HG03108 (cell line): ENCODE measurements around the gene NIT1.
A peak's percentile ranks its signal among the peaks of the same experiment; 100 is the strongest.

Source experiments
- ATAC-seq: cut with Tn5 transposase; IDR thresholded peaks from one replicate; pipeline ENCODE4 v1.9.1; 2021; ENCODE audit warnings: moderate library complexity; ENCODE audit not compliant: unreplicated experiment

Gene NIT1

GRCh38 chr1:161117759-161118581 lies at the start of gene NIT1, which contains the start of gene PFDN2:
NIT1 (plus strand) TSS chr1:161118105; CDS start chr1:161118177, 72 bp downstream.
PFDN2 (minus strand) TSS chr1:161118037; CDS start chr1:161118026, 11 bp downstream.
- ATAC-seq: peak; percentile 83

- ATAC-seq: peak; percentile 62
These were observed 49.3 kb upstream of the NIT1 start for GRCh38 chr1:161068306-161069234.

DNA sequence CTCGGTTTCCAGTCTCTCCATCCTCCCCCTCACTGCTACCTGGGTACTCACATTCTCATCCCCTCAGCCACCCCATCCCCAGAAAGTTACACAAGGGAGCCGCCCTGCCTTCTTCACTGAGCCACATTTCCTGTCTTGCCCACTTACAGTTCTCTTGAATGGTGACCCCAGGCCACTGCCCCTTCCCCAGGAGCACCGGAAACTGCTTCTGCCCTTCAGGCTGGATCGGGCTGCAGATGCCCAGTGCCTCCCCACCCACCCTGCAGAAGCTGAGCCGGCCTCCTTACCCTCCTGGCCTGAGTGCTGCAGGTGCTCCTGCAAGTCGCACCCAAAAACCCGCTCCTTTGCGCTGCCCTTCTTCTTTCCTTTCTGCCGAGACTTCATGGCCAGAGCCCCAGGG lies 48.7 kb upstream of the NIT1 start:
- no peak for ATAC-seq

- ATAC-seq: peak; percentile 81
These were observed 48.1 kb upstream of the NIT1 start, which contains the start of gene ARHGAP30 for GRCh38 chr1:161069731-161070270. ARHGAP30 (minus strand) TSS chr1:161069891; CDS start chr1:161069624, 267 bp downstream.

DNA sequence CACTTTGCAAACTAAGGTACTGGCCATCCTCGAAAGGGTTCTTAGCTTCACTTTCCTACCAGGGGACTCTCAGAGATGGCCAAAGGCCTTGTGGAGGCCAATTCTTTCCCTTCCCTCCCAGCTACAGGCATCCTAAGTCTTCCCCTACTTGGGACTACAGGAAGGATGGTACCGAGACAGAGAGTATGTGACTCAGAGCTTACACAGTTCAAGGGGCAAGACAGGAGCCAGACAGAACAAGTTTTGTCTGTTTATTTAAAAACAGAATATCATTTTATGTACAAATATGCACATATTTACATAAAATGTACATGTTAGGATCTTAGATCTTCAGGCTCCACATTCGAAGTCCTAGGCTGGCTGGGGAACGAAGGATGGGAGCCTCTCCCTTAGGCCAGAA lies 47.1 kb upstream of the NIT1 start:
- ATAC-seq: no peak

GRCh38 chr1:161071886-161072371 lies 46.0 kb upstream of the NIT1 start:
- ATAC-seq: no peak

DNA sequence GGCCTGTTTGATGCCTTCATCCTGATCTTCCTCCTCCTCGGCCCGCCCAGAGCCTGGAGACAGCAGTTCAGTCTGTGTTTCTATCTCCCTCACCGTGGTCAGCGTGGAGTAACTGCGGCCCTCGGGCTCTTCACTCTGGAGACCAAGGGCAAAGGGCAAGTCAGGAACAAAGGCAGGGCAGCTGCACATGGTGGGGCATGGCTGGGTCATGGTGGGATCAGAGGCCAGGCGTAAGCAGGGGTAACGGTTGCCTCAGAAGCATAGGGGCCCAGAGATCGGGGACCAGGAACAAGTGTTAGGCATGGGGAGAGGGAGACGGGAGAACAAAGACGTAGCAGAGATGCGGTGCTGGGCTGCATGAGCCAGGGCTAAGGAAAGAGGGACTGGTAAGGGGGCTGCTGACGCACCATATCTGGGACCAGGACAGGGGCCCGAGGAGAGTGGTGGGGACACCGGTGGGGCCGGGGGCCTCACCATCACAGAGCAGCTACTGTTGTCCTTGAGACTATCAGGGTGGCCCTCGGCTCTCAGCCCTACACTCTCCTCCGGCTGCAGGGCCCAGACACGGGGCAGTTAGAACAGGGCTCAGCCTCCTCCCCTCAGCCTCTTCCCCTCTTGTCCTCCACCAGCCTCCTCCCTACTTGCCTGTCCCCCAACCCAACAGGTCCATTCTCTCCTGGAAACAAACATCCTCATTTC lies 45.0 kb upstream of the NIT1 start:
- no peak for ATAC-seq

GRCh38 chr1:161073474-161074121 lies 44.3 kb upstream of the NIT1 start:
- no peak for ATAC-seq

DNA sequence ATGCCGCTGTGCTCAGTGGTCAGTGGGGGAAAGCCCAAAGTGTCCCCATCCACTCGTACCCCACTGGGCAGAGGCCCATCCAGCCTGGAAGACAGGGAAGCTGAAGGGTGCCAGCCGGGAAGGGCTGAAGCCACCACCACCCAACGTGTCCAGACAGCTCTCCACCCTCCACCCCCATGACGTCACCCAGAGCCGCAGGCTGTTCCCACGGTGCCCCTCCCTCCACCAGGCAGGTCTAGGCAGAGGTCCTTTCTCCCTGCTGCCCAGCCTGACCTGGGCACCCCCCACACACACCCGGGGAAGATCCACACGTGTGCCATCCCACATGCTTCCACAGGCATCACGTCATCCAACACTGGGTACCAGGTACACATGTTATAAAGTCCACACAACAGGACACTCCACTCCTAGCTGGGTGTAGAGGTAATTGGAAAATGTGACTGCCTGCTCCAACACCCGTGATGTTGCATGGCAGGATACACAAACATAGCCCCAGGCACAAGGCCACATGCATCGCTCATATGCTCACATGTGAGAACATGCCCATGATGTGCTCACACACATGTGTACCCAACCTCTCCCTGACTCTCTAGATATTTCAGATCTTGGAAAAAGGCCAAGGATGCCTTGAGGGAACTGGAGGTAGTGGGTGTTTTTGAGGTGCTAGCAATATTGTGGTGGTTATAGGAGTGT lies 43.1 kb upstream of the NIT1 start:
- ATAC-seq: no peak

GRCh38 chr1:161076410-161076809 lies 41.5 kb upstream of the NIT1 start:
- ATAC-seq: no peak

DNA sequence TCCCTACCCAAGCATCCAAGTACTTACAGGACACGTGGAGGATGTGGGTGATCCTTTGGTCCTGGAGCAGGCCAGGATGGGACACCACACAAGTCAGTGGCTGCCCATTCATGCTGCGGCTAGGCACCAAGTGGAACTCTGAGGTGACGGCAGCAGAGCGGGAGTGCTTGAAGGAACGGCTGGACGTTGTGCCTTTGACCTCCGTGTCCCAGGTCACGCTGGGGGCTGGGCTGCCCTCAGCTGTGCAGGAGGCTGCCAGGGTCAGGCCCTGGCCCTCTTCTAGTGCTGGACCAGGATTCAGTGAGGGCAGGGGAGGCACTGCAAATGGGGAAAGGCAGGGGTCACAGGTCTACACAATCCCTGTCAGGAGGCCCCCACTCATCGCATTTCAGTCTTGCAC lies 40.5 kb upstream of the NIT1 start:
- no peak for ATAC-seq

GRCh38 chr1:161079436-161080110 lies 38.3 kb upstream of the NIT1 start:
- ATAC-seq: no peak

DNA sequence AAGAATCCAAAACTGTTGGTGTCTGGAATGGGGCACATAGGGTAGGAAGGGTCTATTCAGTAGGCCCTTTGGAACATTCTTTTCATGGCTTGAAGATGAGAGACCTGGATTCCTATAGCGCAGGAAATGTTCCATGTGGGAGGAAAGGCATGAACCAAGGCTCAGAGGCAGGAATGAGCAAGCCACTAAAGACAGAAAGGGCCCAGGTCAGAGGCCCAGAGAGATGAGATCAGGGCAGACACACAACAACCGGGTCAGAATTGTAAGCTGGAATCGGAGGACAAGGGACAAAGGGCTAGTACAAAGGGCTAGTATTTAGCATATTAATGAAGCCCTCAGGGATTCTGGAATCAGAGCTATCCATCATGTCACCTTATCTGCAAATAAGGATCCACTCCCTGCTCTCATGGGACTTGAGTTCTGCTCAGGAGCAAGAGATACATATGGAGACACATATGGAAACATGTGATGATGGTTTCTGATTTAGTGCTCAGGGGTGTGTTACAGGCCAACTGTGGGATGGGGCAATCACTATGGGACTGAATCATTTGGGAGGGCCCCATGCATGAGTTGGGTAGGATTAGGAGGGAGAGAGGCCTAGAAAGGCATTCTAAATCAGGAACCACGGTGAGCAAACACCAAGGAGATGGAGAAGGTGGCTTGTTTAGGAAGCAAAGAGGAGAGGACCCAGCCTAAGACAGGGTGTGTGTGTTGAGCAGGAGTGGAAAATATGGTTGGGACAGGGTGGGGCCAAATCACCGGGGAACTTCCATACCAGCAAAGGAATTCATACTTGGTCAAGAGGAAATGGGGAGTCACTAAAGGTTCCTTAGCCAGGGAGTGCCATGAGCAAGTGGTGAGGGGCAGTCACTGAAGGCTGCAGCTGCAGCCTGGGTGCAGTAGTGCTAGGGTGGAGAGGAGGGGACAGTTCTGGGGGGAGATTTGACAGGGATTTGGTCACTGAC lies 37.2 kb upstream of the NIT1 start:
- ATAC-seq: no peak

DNA sequence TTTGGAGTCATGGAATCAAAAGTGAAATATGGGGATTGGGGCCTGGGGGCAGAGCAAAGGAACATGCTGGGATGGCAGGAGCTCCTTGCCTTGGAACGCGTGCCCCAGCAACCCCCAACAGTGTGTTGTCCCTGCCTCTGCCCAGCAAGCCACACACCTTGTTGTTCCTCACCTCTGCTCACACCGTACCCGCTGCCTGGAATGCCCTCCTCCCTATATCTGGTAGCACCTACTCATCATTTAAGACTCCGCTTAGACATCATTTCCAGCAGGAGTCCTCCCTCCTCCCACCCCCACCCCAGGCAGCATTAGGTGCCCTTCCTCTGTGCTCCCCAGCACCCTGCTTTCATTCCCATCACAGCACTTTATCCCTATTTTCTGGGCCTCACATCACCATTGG lies 36.4 kb upstream of the NIT1 start:
- no peak for ATAC-seq

DNA sequence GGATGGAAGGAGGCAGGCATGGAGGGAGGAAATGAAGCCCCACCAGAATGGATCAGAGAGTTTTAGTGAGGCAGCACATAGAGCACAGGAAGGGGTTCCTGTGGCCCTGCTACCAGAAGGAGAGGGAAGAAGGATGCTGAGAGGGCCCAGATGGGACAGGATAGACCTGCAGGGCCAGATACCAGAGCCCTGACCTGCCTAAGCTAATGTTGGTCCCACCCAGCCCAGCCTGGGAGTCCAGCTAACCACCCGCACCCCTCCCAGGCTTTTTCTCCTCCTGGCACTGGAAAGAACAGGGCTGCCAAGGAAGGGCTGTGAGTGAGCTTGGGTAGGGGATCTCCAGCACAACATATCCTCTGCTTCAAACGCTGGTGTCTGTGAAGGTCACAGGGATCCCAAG lies 35.4 kb upstream of the NIT1 start:
- ATAC-seq: no peak

DNA sequence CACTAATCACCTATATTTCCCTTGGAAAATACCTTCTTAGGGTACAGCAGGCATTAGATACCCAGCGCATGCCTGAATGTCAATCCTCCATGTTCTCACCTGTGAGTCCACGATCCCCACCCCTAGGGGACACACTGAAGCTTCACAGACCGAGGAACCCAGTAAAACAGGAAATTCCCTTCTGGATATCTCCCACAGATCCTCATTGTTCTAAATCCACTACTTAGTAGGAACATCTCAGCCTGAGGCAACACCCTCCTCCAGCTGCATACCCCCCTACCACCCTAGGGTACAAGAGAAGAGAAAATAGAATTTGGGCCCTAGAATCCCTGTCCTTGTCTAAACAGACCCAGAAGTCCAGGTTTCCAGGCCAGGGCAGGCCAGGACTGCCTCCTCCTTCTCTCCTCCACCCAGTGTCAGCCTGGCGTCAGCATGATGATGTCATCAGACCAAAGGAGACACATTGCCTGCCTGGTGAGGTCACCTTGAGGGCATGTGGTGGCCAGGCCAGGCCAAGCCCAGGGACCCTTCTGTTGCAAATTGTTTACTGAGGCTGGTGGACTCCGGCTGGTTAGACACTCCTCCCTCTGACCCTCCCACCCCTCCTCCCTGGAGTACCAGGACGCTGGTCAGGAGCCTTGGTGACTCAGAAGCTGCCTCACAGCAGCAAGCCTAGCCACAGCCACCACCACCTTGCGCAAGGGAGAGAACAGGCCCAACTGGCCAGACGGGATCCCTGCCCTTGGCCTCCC lies 34.7 kb upstream of the NIT1 start:
- ATAC-seq: no peak
